ENCODE measurements around the gene ADGRD1.

The ADGRD1 gene

GRCh38 chr12:131005161-131006035, 51.7 kb downstream of the ADGRD1 start:
- DNase-seq (ENCODE audit: low read depth in 3 of 3, low spot score in 1 of 3), result no peak

- DNase-seq (ENCODE audit: low read depth in 3 of 3, low spot score in 1 of 3), result no peak
Observed at GRCh38 chr12:131006036-131006735, 52.5 kb downstream of the ADGRD1 start.

- no peak for DNase-seq (ENCODE audit: low read depth in 3 of 3, low spot score in 1 of 3)
Observed at GRCh38 chr12:131007031-131007739, 53.5 kb downstream of the ADGRD1 start.

GRCh38 chr12:131007740-131008117, 54.0 kb downstream of the ADGRD1 start:
- DNase-seq (ENCODE audit: low read depth in 3 of 3, low spot score in 1 of 3), result no peak

- no peak for DNase-seq (ENCODE audit: low read depth in 3 of 3, low spot score in 1 of 3)
Observed at GRCh38 chr12:131008131-131008912, 54.6 kb downstream of the ADGRD1 start.

GRCh38 chr12:131008913-131009270, 55.2 kb downstream of the ADGRD1 start:
- no peak for DNase-seq (ENCODE audit: low read depth in 3 of 3, low spot score in 1 of 3)

GRCh38 chr12:131009595-131010395, 56.1 kb downstream of the ADGRD1 start:
- DNase-seq (ENCODE audit: low read depth in 3 of 3, low spot score in 1 of 3), result no peak

GRCh38 chr12:131010396-131011131, 56.9 kb downstream of the ADGRD1 start:
- no peak for DNase-seq (ENCODE audit: low read depth in 3 of 3, low spot score in 1 of 3)

- no peak for DNase-seq (ENCODE audit: low read depth in 3 of 3, low spot score in 1 of 3)
Observed at GRCh38 chr12:131011165-131012079, 57.7 kb downstream of the ADGRD1 start.

GRCh38 chr12:131012279-131013069, 58.8 kb downstream of the ADGRD1 start:
- DNase-seq (ENCODE audit: low read depth in 3 of 3, low spot score in 1 of 3), result no peak

- DNase-seq (ENCODE audit: low read depth in 3 of 3, low spot score in 1 of 3), result no peak
Observed at GRCh38 chr12:131013118-131013517, 59.4 kb downstream of the ADGRD1 start.

- DNase-seq (ENCODE audit: low read depth in 3 of 3, low spot score in 1 of 3), result no peak
Observed at GRCh38 chr12:131014343-131014742, 60.6 kb downstream of the ADGRD1 start.

GRCh38 chr12:131015581-131016337, 62.1 kb downstream of the ADGRD1 start:
- no peak for DNase-seq (ENCODE audit: low read depth in 3 of 3, low spot score in 1 of 3)

- no peak for DNase-seq (ENCODE audit: low read depth in 3 of 3, low spot score in 1 of 3)
Observed at GRCh38 chr12:131017477-131017991, 63.8 kb downstream of the ADGRD1 start.

GRCh38 chr12:131018019-131018620, 64.4 kb downstream of the ADGRD1 start:
- no peak for DNase-seq (ENCODE audit: low read depth in 3 of 3, low spot score in 1 of 3)

- DNase-seq (ENCODE audit: low read depth in 3 of 3, low spot score in 1 of 3), result no peak
Observed at GRCh38 chr12:131018808-131019397, 65.2 kb downstream of the ADGRD1 start.

Measured in stimulated activated CD4-positive, alpha-beta T cell treated with anti-CD3 and anti-CD28 coated beads, TNF-alpha, amount 100 ng/mL, for 1 hour (primary cell).